GM19452 (cell line): ENCODE results near the gene EXOSC2.

ENCODE experiments used
- ATAC-seq: cut with Tn5 transposase; IDR thresholded peaks from one replicate; pipeline ENCODE4 v1.9.1; 2021; ENCODE audit not compliant: unreplicated experiment

The EXOSC2 gene

GRCh38 chr9:130732136-130732535 is 38.6 kb downstream of the EXOSC2 start:
- ATAC-seq = no peak

DNA sequence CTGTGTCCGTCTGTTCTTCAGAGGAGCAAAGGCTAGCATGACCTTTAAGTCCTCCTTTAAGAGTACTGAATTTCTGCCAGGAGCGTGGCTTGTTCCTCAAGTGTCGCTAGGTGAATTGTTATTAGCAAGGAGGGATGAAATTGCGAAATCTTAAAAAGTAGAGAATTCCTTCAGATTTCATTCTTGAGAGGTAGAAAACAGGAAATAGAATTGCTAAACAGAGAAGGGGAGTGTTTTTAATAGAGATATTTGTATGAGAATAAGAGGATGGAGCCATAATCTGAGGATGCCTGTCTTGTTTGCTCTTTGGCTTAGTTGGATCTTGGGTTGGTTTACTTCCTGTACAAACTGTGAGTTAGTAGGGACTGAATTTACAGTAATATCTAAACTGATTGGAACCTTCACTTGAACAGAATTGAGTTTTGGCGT is 39.2 kb downstream of the EXOSC2 start:
- ATAC-seq = no peak

DNA sequence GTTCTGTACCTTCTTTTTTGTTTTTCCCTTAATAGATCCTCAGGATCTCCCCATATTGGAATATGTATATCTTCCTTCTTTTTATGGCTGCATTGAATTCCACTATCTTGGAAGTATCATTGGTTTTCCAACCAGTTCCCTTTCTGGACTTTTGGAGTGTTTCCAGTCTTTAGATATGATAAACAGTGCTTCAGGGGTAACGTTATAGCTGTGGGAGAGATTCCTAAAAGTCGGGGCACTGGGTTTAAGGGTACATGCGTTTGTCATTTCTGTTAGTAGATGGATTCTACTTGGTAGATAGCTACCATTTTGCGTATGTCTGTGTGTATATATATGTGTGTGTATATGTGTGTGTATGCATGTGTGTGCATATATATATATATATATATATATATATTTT is 42.0 kb downstream of the EXOSC2 start:
- no peak for ATAC-seq

DNA sequence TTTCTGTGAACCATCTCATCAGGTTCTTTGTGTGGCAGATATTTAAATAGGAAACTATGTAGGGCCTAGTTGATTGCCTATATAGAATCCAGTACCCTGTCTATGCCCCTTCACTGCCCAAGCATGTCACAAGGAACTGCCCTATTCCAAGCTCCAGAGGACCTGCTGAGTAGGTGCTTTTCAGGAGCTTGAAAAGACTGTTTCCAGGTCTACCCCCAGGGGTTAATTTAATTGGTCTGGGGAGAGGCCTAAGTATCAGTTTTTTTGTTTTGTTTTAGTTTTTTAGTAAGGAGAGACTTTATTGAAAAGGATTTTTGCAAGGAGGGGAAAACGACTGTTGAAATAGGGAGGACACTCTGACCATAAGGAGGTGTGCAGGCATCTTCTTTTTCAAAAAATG is 43.3 kb downstream of the EXOSC2 start:
- ATAC-seq = no peak

- no peak for ATAC-seq
Observed at GRCh38 chr9:130738281-130738680, 44.7 kb downstream of the EXOSC2 start.

DNA sequence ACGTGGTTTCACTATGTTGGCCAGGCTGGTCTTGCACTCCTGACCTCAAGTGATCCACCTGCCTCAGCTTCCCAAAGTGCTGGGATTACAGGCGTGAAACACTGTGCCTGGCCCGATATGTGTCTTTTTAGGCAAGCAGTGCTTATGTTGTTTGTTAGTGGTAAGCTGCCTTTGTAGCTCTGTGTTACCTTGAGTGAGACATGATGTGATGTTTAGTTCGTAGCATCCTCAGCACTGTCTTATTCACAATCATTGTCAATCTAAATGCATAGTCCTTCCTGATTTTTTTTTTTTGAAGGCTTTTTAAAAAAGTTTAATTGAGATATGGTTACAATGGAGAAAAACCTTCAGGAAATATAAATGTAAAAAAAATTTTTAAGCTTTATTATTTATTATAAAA is 45.5 kb downstream of the EXOSC2 start:
- no peak for ATAC-seq

- no peak for ATAC-seq
Observed at GRCh38 chr9:130740218-130741023, 46.8 kb downstream of the EXOSC2 start.

- ATAC-seq = no peak
Observed at GRCh38 chr9:130741024-130741305, 47.4 kb downstream of the EXOSC2 start.

DNA sequence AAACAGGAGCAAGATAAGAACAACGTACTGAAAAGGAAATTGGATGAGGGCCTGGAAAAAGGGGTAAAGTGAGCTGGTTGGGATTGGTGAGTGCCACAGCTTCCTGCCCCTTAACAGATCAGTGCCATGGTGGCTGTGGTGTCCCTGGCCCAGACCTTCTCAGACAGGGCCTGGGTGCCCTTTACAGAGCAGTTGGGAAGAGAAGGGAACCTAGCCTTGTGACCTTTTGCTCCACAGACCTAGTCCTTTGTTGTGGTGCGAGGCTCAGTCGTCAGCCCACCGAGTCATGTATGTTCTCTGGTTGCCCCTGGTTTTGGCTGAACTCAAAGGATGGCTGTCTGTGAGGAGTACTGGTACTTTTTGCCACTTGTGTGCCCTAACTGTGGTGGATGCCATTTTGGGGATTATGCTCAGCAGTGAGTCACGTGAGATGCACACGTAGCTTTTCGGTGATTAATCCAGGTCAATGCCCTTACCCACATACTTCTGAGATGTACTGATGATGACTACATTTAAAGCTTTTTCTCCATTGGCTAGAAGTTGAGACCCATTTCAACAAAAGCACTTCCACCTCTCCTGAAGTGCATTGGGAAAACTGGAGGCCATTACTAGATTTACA is 48.4 kb downstream of the EXOSC2 start:
- ATAC-seq = no peak

- no peak for ATAC-seq
Observed at GRCh38 chr9:130743656-130744055, 50.1 kb downstream of the EXOSC2 start.

- ATAC-seq = no peak
Observed at GRCh38 chr9:130745210-130745800, 51.7 kb downstream of the EXOSC2 start.

DNA sequence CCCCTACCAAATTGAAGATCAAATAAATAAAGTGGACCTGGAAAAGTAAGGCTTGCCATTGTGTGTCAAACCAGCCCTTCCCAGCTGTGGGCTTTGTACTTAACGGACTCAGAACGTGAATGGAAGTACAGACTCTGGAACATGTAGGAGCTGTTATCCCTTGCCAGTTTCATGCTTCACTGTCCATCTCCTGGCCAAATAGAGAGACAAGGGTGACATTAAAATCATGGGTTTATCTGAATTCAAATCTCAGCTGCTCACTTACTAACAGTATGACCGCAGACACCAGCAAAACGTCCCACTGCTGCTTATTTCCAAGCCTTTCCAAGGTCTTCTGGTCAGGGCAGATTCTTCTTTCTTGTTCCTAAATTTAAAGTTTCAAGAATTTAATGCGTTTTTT is 52.2 kb downstream of the EXOSC2 start:
- ATAC-seq = no peak

DNA sequence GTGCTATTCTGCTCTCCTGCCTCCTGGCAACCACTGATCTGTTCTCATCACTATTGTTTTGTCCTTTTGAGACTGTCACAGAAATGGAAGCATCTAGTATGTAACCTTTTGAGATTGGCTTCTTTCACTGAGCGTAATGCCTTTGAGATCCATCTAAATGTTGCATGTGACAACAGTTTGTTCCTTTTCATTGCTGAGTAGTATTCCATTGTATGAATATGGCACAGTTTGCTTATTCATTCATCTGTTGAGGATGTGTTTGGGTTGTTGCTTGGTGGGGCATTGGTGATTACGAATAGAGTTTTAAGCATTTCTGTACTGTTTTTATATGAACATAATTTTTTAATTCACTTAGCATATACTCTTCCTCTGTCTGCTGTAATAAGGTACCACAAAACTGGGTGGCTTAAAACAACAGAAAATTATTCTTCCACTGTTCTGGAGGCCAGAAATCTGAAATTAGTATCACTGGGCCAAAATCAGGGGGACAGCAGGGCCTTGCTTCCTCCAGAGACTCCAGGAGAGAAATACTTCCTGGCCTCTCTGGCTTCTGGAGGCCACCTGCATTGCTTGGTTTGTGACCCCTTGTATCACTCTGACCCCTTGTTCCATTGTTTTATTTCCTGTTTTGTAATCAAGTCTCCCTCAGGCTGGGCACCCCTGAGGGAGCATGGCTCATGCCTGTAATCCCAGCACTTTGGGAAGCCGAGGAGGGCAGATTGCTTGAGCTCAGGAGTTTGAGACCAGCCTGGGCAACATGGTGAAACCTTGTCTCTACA is 53.0 kb downstream of the EXOSC2 start:
- no peak for ATAC-seq

DNA sequence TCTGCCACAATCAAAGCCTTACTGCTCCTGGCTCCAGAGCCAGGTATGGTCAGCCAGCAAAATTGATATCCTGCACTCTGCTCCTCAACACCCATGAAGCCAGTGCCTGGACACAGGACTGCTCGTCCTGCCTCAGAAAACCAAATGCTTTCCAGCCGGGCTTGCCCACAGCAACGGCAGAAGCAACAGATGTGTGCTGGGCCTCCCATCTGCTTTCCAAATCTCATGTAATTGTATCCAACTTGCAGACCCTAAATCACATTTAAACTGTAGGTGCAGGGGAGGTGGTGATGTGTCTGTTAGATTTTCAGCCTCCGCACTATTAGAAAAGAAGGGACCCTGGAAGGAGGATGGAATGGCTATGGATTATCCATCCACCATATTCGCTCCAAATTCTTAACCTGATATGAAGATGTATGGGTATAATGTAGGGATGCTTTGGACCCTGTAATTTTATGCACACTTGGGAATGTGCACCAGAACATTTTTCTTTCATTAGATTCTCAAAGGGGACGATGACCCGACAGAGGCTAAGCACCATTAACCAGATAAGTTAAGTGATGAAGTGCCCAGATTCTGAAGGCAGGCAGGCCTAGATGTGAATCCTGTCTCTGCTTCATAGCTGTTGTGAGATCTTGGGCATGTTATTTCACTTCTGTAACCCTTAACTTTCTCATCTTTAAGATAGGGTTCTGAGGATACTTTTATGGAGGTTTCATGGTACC is 58.2 kb downstream of the EXOSC2 start:
- ATAC-seq = no peak
